GM12874 (cell line): Measurements from ENCODE around the gene CDH3.

Experiments used
- CTCF ChIP-seq: IDR thresholded peaks from 2 replicates; pipeline ENCODE4 v1.5.1; 2011; ENCODE audit warnings: low read depth, mild to moderate bottlenecking, control low read depth, low read length, moderate library complexity; ENCODE audit not compliant: insufficient read depth

Gene CDH3

GRCh38 chr16:68718590-68718989 lies 73.5 kb downstream of the CDH3 start:
- TF ChIP-seq CTCF: no peak

- TF ChIP-seq CTCF: no peak
These were observed 74.9 kb downstream of the CDH3 start for GRCh38 chr16:68719993-68720489.

GRCh38 chr16:68722119-68723024 lies 77.3 kb downstream of the CDH3 start:
- TF ChIP-seq CTCF: no peak

GRCh38 chr16:68724797-68725196 lies 79.7 kb downstream of the CDH3 start:
- TF ChIP-seq CTCF: no peak

GRCh38 chr16:68728523-68728922 lies 83.4 kb downstream of the CDH3 start:
- no peak for TF ChIP-seq CTCF

GRCh38 chr16:68731637-68732036 lies 86.5 kb downstream of the CDH3 start:
- no peak for TF ChIP-seq CTCF

- no peak for TF ChIP-seq CTCF
These were observed 87.1 kb downstream of the CDH3 start for GRCh38 chr16:68732042-68732680.
